ENCODE data around the gene CCDC85C.

DNA sequence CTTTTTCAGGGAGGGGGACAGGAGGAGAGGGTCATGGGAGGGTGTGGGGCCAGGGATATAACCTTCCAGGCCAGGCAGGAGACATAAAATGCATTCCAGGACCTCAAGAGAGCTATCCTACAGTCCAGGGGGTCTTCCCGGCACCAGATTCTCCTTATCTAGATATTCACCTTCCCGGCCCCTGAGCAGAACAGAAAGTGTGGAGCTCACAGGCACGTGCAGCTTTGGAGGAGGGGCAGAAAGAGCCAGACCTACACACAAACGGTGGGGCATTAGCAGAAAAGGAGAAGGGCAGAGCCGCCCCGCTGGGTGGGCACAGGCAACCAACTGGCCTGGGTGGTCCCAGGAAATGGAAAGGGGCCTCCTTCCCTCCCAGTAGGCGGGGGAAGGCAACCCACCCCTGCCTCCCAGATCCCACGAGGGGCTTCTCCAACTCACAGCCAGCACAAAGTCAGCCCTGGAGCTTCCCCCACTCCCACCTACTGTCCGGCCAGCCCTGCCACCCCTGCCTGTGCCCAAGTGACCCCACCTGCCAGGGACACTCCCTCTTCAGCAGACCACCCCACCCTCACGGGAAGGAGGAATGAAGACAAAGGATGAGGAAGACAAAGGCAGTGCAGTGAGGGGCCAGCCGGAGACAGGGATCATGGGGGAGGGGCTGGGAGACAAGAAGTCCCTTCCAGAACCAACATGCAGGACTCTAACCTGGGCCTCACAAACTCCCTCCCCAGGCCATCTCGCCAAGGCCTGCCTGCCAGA lies 33.3 kb downstream of the CCDC85C start:
- TF ChIP-seq POLR2AphosphoS5 (IDR thresholded peaks at IDR 0.05; ENCODE audit: low read depth, low read length) (no peak), POLR2A (IDR thresholded peaks at IDR 0.05; ENCODE audit: low read depth, low read length) (no peak), TAF1 (IDR thresholded peaks at IDR 0.05; ENCODE audit: low read depth, low read length) (no peak), POU2F2 (IDR thresholded peaks at IDR 0.05; ENCODE audit: low read depth, low read length) (no peak)

Data from GM12891 (cell line).